Astrocyte (in vitro differentiated cells and primary cell): Measurements from ENCODE around the gene MAPK11. TPM values are rescaled to one million over a fixed set of nuclear protein-coding genes. Genes with fewer than 3 reads are reported as not detected.

Source experiments
- DNase-seq: peaks from one replicate; pipeline ENCODE4 v3.0.0-alpha.2; 2010; ENCODE audit warnings: low read depth
- FAIRE-seq: peaks from 2 replicates; lab custom pipeline; 2011; peaks lifted over from hg19 to GRCh38; lab: Jason Lieb, UNC
- H2AFZ ChIP-seq: 2 replicates; pipeline ENCODE4 v1.6.0; 2012; ENCODE audit warnings: low read depth, low read length, inconsistent platforms
- H3K27ac ChIP-seq: 2 replicates; pipeline ENCODE4 v1.5.1; 2011; ENCODE audit warnings: low read depth, low read length, inconsistent platforms
- H3K27me3 ChIP-seq: 2 replicates; pipeline ENCODE4 v1.6.0; 2011; ENCODE audit warnings: low read length, inconsistent platforms; ENCODE audit not compliant: insufficient read depth
- H3K36me3 ChIP-seq: 2 replicates; pipeline ENCODE4 v1.5.1; 2011; ENCODE audit warnings: low read length, inconsistent platforms; ENCODE audit not compliant: insufficient read depth
- H3K4me1 ChIP-seq: 2 replicates; pipeline ENCODE4 v1.5.1; 2011; ENCODE audit warnings: low read length, inconsistent platforms; ENCODE audit not compliant: insufficient read depth
- H3K4me2 ChIP-seq: 2 replicates; pipeline ENCODE4 v1.6.0; 2012; ENCODE audit warnings: low read length, inconsistent platforms
- H3K4me3 ChIP-seq: 2 replicates; pipeline ENCODE4 v1.5.1; 2011; ENCODE audit warnings: low read depth, mild to moderate bottlenecking, low read length, inconsistent platforms; ENCODE audit not compliant: insufficient read depth
- H3K79me2 ChIP-seq: 2 replicates; pipeline ENCODE4 v1.6.0; 2012; ENCODE audit warnings: mild to moderate bottlenecking, low read length, inconsistent platforms; ENCODE audit not compliant: insufficient read depth
- H3K9ac ChIP-seq: 2 replicates; pipeline ENCODE4 v1.6.0; 2012; ENCODE audit warnings: mild to moderate bottlenecking, low read length, inconsistent platforms
- H3K9me3 ChIP-seq: 2 replicates; pipeline ENCODE4 v1.5.1; 2012; ENCODE audit warnings: low read depth, mild to moderate bottlenecking, low read length, inconsistent platforms; ENCODE audit not compliant: insufficient read depth
- H4K20me1 ChIP-seq: 2 replicates; pipeline ENCODE4 v1.6.0; 2012; ENCODE audit warnings: low read length, inconsistent platforms; ENCODE audit not compliant: insufficient read depth
- H3K27ac Mint-ChIP-seq: one replicate; pipeline ENCODE4 v1.8.0; 2021; ENCODE audit warnings: mild to moderate bottlenecking, mixed read lengths; ENCODE audit not compliant: unreplicated experiment
- H3K27me3 Mint-ChIP-seq: one replicate; pipeline ENCODE4 v1.8.0; 2021; ENCODE audit warnings: low read depth, mixed read lengths; ENCODE audit not compliant: unreplicated experiment
- H3K36me3 Mint-ChIP-seq: one replicate; pipeline ENCODE4 v1.8.0; 2021; ENCODE audit warnings: low read depth, mixed read lengths; ENCODE audit not compliant: unreplicated experiment
- H3K4me1 Mint-ChIP-seq: one replicate; pipeline ENCODE4 v1.8.0; 2021; ENCODE audit warnings: low read depth, mixed read lengths; ENCODE audit not compliant: unreplicated experiment
- H3K4me3 Mint-ChIP-seq: one replicate; pipeline ENCODE4 v1.8.0; 2021; ENCODE audit warnings: mild to moderate bottlenecking, moderate library complexity, mixed read lengths; ENCODE audit not compliant: unreplicated experiment
- H3K9me3 Mint-ChIP-seq: one replicate; pipeline ENCODE4 v1.8.0; 2021; ENCODE audit warnings: mild to moderate bottlenecking, mixed read lengths; ENCODE audit not compliant: unreplicated experiment
- EZH2 ChIP-seq: IDR thresholded peaks from 2 replicates; pipeline ENCODE4 v1.6.1; 2012; ENCODE audit warnings: mild to moderate bottlenecking, low read length, inconsistent platforms; ENCODE audit not compliant: insufficient read depth
- total RNA-seq: library from RNA; stranded (reverse); gene quantifications from 2 replicates; pipeline ENCODE4 v1.2.1, GENCODE V29; 2021
- TF ChIP-seq, protein P1 (sequence below): IDR thresholded peaks from 2 replicates; pipeline ENCODE4 v1.5.1; 2011; ENCODE audit warnings: low read depth, mild to moderate bottlenecking, inconsistent platforms, low read length, moderate library complexity; ENCODE audit not compliant: insufficient read depth

The MAPK11 gene
- total RNA-seq, 1 donor from 2014 or later = 19.6 TPM

DNA sequence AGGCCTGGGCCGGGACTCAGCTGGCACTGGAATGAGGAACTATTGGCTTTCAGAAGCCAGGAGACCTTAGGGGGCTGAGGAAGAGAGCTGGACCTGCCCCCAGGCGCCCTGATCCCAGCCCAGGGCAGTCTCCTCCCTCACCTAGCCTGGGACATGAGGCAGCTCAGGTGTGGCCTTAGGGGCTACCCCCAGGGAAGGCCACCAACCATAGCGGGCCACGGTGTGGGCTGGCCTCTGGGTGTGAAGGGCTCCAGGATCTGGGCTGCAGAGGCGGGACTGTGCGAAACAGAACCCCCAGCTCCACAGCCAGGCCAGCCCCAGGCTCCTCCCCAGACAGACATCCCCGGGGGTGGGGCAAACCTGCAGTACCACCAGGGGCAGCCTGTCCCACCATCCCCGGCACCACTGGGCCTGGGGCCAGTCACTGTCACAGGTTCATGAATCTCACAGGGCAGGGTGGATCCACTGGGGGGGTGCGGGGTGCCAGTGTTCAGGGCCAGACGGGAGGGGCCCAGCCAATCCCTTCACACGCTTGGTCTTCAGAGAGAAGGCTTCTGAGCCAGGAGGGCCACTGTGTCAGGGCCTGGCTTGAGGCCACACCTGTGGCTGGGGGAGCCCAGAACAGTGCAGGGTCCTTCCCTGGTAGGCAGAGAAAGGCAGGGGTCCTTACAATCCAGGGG, 33.8 kb upstream of the MAPK11 start:
- Mint-ChIP-seq H3K27me3 (no peaks in the 10 kb centered on the region), H3K27ac (peak overlapping the region; percentile 92), H3K36me3 (peaks cover 2% of the 10 kb centered on the region), H3K9me3 (no peaks in the 10 kb centered on the region), H3K4me1 (peaks cover 26% of the 10 kb centered on the region), H3K4me3 (peak overlapping the region; percentile 81)
- Histone ChIP-seq H3K9ac (peak overlapping the region; percentile 73), H3K4me3 (no peak overlapping the region), H3K27me3 (no peaks in the 10 kb centered on the region), H2AFZ (no peak overlapping the region), H3K4me1 (peaks cover 70% of the 10 kb centered on the region), H3K9me3 (no peaks in the 10 kb centered on the region), H3K79me2 (peaks cover 81% of the 10 kb centered on the region), H4K20me1 (peaks cover 59% of the 10 kb centered on the region), H3K4me2 (peak overlapping the region; percentile 100), H3K27ac (peak overlapping the region; percentile 50), H3K36me3 (no peaks in the 10 kb centered on the region)
- FAIRE-seq (no peak), DNase-seq (no peak)
- TF ChIP-seq, protein P1, sequence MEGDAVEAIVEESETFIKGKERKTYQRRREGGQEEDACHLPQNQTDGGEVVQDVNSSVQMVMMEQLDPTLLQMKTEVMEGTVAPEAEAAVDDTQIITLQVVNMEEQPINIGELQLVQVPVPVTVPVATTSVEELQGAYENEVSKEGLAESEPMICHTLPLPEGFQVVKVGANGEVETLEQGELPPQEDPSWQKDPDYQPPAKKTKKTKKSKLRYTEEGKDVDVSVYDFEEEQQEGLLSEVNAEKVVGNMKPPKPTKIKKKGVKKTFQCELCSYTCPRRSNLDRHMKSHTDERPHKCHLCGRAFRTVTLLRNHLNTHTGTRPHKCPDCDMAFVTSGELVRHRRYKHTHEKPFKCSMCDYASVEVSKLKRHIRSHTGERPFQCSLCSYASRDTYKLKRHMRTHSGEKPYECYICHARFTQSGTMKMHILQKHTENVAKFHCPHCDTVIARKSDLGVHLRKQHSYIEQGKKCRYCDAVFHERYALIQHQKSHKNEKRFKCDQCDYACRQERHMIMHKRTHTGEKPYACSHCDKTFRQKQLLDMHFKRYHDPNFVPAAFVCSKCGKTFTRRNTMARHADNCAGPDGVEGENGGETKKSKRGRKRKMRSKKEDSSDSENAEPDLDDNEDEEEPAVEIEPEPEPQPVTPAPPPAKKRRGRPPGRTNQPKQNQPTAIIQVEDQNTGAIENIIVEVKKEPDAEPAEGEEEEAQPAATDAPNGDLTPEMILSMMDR = no peak
- no peak for TF ChIP-seq EZH2

DNA sequence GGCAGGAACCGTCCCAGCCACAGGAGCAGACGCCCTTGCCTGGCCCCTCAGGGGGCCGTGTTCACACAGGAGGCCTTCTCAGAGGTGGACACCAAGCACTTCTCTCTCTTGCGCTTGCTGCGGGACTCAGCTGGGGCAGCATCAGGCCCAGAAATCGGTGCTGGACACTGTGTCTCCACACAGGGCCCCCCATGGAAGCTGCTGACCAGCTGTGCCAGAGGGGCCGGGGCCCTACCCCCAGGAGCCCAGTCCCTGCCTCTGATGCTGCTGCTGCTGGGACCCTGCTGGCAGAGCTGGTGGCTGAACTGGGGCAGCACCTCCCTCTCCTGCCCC, 33.3 kb upstream of the MAPK11 start:
- no peaks in the 10 kb centered on the region for H3K36me3 ChIP-seq
- H3K27ac ChIP-seq = peak overlapping the region; percentile 50
- Mint-ChIP-seq H3K27me3 (no peaks in the 10 kb centered on the region), H3K4me3 (no peak overlapping the region), H3K27ac (no peak overlapping the region), H3K4me1 (peaks cover 22% of the 10 kb centered on the region), H3K36me3 (peaks cover 2% of the 10 kb centered on the region), H3K9me3 (no peaks in the 10 kb centered on the region)
- peaks cover 64% of the 10 kb centered on the region for H4K20me1 ChIP-seq
- no peak for DNase-seq
- no peak overlapping the region for H2AFZ ChIP-seq
- peaks cover 86% of the 10 kb centered on the region for H3K79me2 ChIP-seq
- FAIRE-seq = no peak
- H3K9ac ChIP-seq = peak overlapping the region; percentile 73
- H3K9me3 ChIP-seq = no peaks in the 10 kb centered on the region
- peaks cover 65% of the 10 kb centered on the region for H3K4me1 ChIP-seq
- peak overlapping the region; percentile 100 for H3K4me2 ChIP-seq
- H3K4me3 ChIP-seq = no peak overlapping the region
- TF ChIP-seq EZH2 = no peak
- TF ChIP-seq, protein P1 = no peak
- H3K27me3 ChIP-seq = no peaks in the 10 kb centered on the region

DNA sequence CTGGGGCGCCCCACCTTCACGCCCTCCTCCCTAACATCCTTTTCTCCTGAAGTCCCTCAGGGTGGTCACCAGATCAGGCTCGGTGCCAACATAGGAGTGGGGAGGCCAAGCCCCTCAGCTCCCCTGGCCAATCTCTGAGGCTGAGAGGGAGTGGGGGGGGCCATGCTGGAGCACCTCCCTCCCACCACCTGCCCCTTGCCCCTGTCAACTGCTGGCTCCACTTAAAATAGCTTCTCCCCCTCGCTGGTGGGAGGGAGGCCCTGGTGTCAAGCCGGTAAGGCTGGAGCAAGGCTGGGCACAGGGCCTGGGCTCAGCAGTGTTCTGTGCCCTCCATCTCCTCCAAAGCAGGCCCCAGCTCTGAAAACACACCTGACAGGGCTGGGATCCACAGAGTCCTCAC, 32.4 kb upstream of the MAPK11 start:
- Mint-ChIP-seq H3K4me3 (no peak overlapping the region), H3K36me3 (peaks cover 2% of the 10 kb centered on the region), H3K27ac (peak overlapping the region; percentile 83), H3K27me3 (no peaks in the 10 kb centered on the region), H3K9me3 (no peaks in the 10 kb centered on the region), H3K4me1 (peaks cover 23% of the 10 kb centered on the region)
- H4K20me1 ChIP-seq = peaks cover 73% of the 10 kb centered on the region
- peak overlapping the region; percentile 100 for H3K4me2 ChIP-seq
- H3K27ac ChIP-seq = no peak overlapping the region
- no peaks in the 10 kb centered on the region for H3K27me3 ChIP-seq
- H3K79me2 ChIP-seq = peaks cover 95% of the 10 kb centered on the region
- TF ChIP-seq, protein P1 = no peak
- no peak for TF ChIP-seq EZH2
- H3K4me3 ChIP-seq = no peak overlapping the region
- no peak overlapping the region for H2AFZ ChIP-seq
- peaks cover 60% of the 10 kb centered on the region for H3K4me1 ChIP-seq
- DNase-seq (no peak), FAIRE-seq (no peak)
- peak overlapping the region; percentile 73 for H3K9ac ChIP-seq
- H3K36me3 ChIP-seq = no peaks in the 10 kb centered on the region
- H3K9me3 ChIP-seq = no peaks in the 10 kb centered on the region
